ENCODE measurements around the gene CSRP2.

Gene CSRP2

GRCh38 chr12:76890151-76891143, 11.6 kb upstream of the CSRP2 start:
- no peak for DNase-seq

- no peak for DNase-seq
These were observed 10.0 kb upstream of the CSRP2 start for GRCh38 chr12:76888775-76889174.

- DNase-seq, result no peak
These were observed 5.0 kb upstream of the CSRP2 start for GRCh38 chr12:76883811-76884210.

- no peak for DNase-seq
These were observed 4.3 kb upstream of the CSRP2 start for GRCh38 chr12:76883151-76883550.

- no peak for DNase-seq
These were observed 3.5 kb upstream of the CSRP2 start for GRCh38 chr12:76882367-76882766.

- DNase-seq, result no peak
These were observed 2.3 kb upstream of the CSRP2 start for GRCh38 chr12:76881142-76881541.

GRCh38 chr12:76880519-76881023, 1.8 kb upstream of the CSRP2 start:
- no peak for DNase-seq

- no peak for DNase-seq
These were observed 1.1 kb upstream of the CSRP2 start for GRCh38 chr12:76879710-76880518.

GRCh38 chr12:76878099-76878898, 520 bp downstream of the CSRP2 start:
- no peak for DNase-seq

- no peak for DNase-seq
These were observed 2.1 kb downstream of the CSRP2 start for GRCh38 chr12:76876696-76877229.

GRCh38 chr12:76874491-76875190, 4.2 kb downstream of the CSRP2 start:
- DNase-seq, result no peak

- DNase-seq, result no peak
These were observed 4.8 kb downstream of the CSRP2 start for GRCh38 chr12:76874027-76874426.

GRCh38 chr12:76872415-76872814, 6.4 kb downstream of the CSRP2 start:
- DNase-seq, result no peak

GRCh38 chr12:76871742-76872141, 7.1 kb downstream of the CSRP2 start:
- no peak for DNase-seq

GRCh38 chr12:76871082-76871481, 7.7 kb downstream of the CSRP2 start:
- DNase-seq, result no peak

GRCh38 chr12:76866726-76867125, 12.1 kb downstream of the CSRP2 start:
- DNase-seq, result no peak

- no peak for DNase-seq
These were observed 12.7 kb downstream of the CSRP2 start for GRCh38 chr12:76866151-76866567.

- no peak for DNase-seq
These were observed 13.9 kb downstream of the CSRP2 start for GRCh38 chr12:76864791-76865400.

GRCh38 chr12:76863837-76864236, 15.0 kb downstream of the CSRP2 start:
- DNase-seq, result no peak

- DNase-seq, result no peak
These were observed 15.7 kb downstream of the CSRP2 start for GRCh38 chr12:76863005-76863670.

GRCh38 chr12:76860256-76860655, 18.6 kb downstream of the CSRP2 start:
- no peak for DNase-seq

Data from activated CD4-positive, CD25-positive, alpha-beta regulatory T cell treated with anti-CD3 and anti-CD28 coated beads, Interleukin-2, amount 50 U/mL, for 72 hours (primary cell).